Panc1 (cell line): ENCODE results near the gene PSME1.

Experiments
- CTCF ChIP-seq: fragments of 450-650 bp; IDR thresholded peaks from 2 replicates; pipeline ENCODE4 v1.5.1; 2017; ENCODE audit warnings: mild to moderate bottlenecking
- POLR2AphosphoS5 ChIP-seq: IDR thresholded peaks from 2 replicates; pipeline ENCODE4 v1.6.1; 2012; ENCODE audit warnings: mild to moderate bottlenecking, low read depth, low read length, moderate library complexity
- SIN3A ChIP-seq: IDR thresholded peaks from 2 replicates; pipeline ENCODE4 v1.6.1; 2012; ENCODE audit warnings: low read depth, mild to moderate bottlenecking, low read length, moderate library complexity, borderline replicate concordance; ENCODE audit not compliant: insufficient read depth
- TCF7L2 ChIP-seq: IDR thresholded peaks from 2 replicates; pipeline ENCODE4 v1.6.1; 2011; ENCODE audit warnings: mild to moderate bottlenecking, low read depth, low read length, inconsistent platforms

- TF ChIP-seq CTCF (no peak), SIN3A (no peak), TCF7L2 (no peak), POLR2AphosphoS5 (no peak)
Measured at GRCh38 chr14:24092505-24093206, 43.3 kb upstream of the PSME1 start.
